Activated T-cell treated with anti-CD3 and anti-CD28 coated beads, Interleukin-2, amount 50 U/mL, for 24 hours (primary cell): Measurements from ENCODE around the gene GZMM.
"Not testable (repeated sequence)": the region's sequence is repeated elsewhere in the genome, so short reads cannot be mapped to it uniquely, and the experiment has no call there.

Experiments
- DNase-seq: peaks from one replicate; pipeline ENCODE4 v3.0.0-alpha.2; 2020
- H3K27ac Mint-ChIP-seq: 2 replicates; pipeline ENCODE4 v1.8.0; 2020; ENCODE audit warnings: mild to moderate bottlenecking, mixed read lengths
- H3K27me3 Mint-ChIP-seq: 2 replicates; pipeline ENCODE4 v1.8.0; 2020; ENCODE audit warnings: mixed read lengths
- H3K36me3 Mint-ChIP-seq: 2 replicates; pipeline ENCODE4 v1.8.0; 2020; ENCODE audit warnings: low read depth, mixed read lengths
- H3K4me1 Mint-ChIP-seq: 2 replicates; pipeline ENCODE4 v1.8.0; 2020; ENCODE audit warnings: low read depth, mixed read lengths
- H3K4me3 Mint-ChIP-seq: 2 replicates; pipeline ENCODE4 v1.8.0; 2020; ENCODE audit warnings: mild to moderate bottlenecking, moderate library complexity, mixed read lengths
- H3K9me3 Mint-ChIP-seq: 2 replicates; pipeline ENCODE4 v1.8.0; 2020; ENCODE audit warnings: mixed read lengths

The GZMM gene

DNA sequence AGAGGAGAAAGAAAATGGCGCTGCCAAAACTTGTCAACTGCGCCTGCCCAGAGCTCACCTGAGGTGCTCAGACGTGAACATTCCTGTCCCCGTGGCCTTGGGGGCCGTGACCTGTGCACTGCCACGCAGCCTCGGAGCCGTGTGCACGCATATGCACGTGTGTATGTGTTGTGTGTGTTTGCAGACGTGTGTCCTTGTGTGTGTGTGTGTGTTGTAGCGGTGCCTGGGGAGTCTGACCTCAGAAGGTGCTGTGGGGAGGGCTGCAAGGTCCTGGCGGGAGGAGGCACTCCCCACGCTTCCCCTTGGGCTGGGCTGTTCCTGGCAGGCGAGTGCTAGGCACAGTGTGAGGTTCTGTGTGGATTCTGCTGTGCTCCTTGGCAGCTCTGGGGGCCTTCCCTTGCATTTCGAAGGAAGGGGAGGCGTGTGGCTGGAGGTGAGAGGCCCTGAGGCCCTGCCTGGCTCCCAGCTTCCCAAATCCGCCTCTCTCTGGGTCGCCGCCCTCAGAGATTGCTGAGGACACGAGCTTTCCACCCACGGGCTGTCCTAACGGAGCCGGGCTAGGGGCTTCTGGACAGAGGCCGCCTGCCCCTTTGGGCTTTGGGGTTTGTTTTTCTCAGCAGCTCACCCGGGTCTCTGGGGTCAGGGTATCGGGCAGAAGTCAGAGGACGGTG is 33.0 kb downstream of the GZMM start:
- Mint-ChIP-seq H3K4me3 (no peak overlapping the region), H3K4me1 (peaks cover 33% of the 10 kb centered on the region), H3K27me3 (no peaks in the 10 kb centered on the region), H3K27ac (peak overlapping the region; percentile 44), H3K36me3 (peaks cover 46% of the 10 kb centered on the region), H3K9me3 (no peaks in the 10 kb centered on the region)
- no peak for DNase-seq

DNA sequence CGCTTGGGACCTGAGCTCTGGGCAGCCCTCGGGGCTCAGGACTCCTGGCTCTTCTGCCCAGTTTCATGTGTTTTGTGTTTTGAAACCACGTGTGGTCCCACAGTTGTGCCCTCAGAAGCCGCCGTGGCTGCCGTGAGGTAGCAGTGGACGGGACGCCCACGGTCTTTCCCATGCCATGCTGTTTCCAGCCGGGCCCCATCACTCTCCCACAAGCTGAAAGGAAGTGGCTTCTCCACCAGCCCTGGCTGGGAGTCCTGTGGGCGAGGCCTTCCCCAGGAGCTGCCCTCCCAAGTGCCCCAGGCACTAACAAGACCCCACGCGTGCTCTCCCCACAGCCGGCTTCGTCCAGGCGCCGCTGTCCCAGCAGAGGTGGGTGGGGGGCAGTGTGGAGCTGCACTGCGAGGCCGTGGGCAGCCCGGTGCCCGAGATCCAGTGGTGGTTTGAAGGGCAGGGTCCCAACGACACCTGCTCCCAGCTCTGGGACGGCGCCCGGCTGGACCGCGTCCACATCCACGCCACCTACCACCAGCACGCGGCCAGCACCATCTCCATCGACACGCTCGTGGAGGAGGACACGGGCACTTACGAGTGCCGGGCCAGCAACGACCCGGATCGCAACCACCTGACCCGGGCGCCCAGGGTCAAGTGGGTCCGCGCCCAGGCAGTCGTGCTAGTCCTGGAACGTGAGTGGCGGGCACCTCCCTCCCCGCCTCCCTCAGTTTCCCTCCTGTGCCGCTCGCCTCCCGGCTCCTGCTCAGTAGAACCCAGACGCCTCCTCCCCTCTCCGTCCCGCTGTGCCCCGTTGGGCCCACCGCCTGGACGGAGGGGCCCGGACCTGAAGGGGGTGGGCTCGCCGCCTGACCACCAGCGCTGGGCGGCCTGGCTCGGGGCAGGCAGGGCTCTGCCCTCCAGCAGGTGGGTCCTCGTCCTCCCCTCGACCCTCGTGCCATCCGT is 33.9 kb downstream of the GZMM start:
- no peak for DNase-seq
- H3K27me3 Mint-ChIP-seq: no peaks in the 10 kb centered on the region
- H3K9me3 Mint-ChIP-seq: no peaks in the 10 kb centered on the region
- H3K4me3 Mint-ChIP-seq: no peak overlapping the region
- no peak overlapping the region for H3K27ac Mint-ChIP-seq
- peaks cover 31% of the 10 kb centered on the region for H3K4me1 Mint-ChIP-seq
- H3K36me3 Mint-ChIP-seq: peaks cover 48% of the 10 kb centered on the region

DNA sequence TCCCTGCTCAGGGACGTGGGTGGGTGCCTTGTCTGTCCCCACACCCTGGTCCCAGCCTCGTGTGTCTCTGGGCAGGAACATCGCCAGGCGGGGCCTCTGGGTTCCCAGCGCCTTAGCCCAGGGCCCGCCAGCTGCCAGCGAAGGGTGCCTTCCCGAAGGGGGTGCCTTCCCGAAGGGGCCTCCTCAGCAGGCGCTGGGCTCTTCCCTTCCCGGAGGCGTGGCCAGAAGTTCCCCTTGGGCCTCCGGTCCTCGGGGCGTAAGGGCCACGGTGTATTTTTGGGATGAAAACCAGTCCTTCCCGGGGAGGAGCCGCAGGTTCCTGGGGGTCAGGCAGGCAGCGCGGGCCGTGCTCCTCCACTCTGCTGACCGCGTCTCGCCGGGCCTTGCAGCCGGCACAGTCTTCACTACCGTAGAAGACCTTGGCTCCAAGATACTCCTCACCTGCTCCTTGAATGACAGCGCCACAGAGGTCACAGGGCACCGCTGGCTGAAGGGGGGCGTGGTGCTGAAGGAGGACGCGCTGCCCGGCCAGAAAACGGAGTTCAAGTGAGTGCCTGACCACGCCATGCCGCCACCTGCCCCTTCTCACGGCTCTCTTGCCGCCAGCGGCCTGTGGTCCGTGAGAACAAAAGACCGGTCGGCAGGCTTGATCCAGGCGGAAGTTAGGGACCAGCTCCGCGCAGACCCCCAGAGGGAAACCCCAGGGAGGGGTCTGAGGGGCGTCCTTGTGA is 35.4 kb downstream of the GZMM start:
- no peak overlapping the region for H3K27ac Mint-ChIP-seq
- no peaks in the 10 kb centered on the region for H3K9me3 Mint-ChIP-seq
- no peak for DNase-seq
- no peaks in the 10 kb centered on the region for H3K27me3 Mint-ChIP-seq
- H3K36me3 Mint-ChIP-seq: peaks cover 47% of the 10 kb centered on the region
- no peak overlapping the region for H3K4me3 Mint-ChIP-seq
- peaks cover 26% of the 10 kb centered on the region for H3K4me1 Mint-ChIP-seq

DNA sequence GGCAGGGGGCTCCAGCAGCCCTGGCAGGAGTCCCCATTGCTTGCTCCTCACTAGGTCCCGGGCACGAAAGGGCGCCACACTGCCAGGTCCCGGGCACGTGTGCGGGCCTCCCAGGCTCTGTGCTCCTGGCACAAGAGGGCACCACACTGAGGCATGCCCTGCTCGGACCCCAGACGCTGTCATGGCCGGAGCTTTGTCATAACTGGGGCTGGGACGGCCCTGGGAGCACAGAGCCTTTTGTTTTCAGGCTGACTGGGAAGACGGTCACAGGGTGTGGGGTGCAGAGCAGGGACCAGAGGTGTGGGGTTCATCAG is 35.9 kb downstream of the GZMM start:
- no peak for DNase-seq
- Mint-ChIP-seq H3K9me3 (no peaks in the 10 kb centered on the region), H3K27me3 (no peaks in the 10 kb centered on the region), H3K27ac (no peak overlapping the region), H3K36me3 (peaks cover 43% of the 10 kb centered on the region), H3K4me3 (no peak overlapping the region), H3K4me1 (peaks cover 21% of the 10 kb centered on the region)

DNA sequence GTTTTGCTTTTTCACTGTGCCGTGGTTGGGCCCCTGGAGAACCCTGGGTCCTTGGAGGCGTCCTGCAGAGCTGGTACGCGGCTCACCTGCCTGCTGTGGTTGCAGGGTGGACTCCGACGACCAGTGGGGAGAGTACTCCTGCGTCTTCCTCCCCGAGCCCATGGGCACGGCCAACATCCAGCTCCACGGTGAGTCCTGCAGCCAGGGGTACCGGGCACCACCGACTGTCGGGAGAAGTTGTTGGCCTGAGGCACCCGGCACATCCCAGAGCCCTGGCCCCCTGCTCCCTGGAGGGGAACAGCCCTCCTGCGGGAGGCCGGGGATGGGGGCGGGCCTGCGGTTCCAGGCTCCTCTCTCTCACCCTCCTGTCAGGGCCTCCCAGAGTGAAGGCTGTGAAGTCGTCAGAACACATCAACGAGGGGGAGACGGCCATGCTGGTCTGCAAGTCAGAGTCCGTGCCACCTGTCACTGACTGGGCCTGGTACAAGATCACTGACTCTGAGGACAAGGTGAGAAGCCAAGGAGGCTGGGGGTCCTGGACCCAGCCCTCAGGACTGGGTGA is 36.5 kb downstream of the GZMM start:
- no peak for DNase-seq
- Mint-ChIP-seq H3K36me3 (peaks cover 39% of the 10 kb centered on the region), H3K27me3 (no peaks in the 10 kb centered on the region), H3K4me3 (no peak overlapping the region), H3K4me1 (peaks cover 16% of the 10 kb centered on the region), H3K27ac (no peak overlapping the region), H3K9me3 (no peaks in the 10 kb centered on the region)

DNA sequence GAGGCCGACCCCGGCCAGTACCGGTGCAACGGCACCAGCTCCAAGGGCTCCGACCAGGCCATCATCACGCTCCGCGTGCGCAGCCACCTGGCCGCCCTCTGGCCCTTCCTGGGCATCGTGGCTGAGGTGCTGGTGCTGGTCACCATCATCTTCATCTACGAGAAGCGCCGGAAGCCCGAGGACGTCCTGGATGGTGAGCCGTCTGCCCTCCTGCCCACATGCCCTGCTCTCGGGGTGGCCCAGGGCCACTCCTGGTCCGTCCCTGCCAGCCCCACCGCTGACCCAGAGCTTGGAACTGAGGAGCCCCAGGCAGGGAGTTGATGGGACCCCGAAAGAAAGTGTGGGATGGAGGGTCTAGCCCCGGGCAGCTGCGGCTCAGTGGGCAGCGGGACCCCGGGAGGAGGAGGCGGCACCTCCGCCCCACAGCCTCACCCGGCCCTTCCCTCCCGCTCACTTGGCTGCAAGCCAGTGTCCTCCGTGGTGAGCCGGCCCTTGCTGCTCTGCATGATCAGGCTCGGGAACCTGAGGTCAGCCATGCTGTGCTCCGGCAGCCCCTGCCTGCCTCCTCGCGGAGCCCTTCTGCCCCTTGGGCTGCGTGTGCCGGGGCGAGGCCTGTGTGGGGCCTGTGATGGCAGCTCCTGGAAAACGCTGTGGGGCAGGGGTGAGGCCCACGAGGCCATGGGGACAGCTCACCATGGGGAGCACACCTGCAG is 37.7 kb downstream of the GZMM start:
- no peak for DNase-seq
- Mint-ChIP-seq H3K27ac (no peak overlapping the region), H3K4me1 (peaks cover 11% of the 10 kb centered on the region), H3K9me3 (no peaks in the 10 kb centered on the region), H3K36me3 (peaks cover 36% of the 10 kb centered on the region), H3K4me3 (no peak overlapping the region), H3K27me3 (peaks cover 7% of the 10 kb centered on the region)

DNA sequence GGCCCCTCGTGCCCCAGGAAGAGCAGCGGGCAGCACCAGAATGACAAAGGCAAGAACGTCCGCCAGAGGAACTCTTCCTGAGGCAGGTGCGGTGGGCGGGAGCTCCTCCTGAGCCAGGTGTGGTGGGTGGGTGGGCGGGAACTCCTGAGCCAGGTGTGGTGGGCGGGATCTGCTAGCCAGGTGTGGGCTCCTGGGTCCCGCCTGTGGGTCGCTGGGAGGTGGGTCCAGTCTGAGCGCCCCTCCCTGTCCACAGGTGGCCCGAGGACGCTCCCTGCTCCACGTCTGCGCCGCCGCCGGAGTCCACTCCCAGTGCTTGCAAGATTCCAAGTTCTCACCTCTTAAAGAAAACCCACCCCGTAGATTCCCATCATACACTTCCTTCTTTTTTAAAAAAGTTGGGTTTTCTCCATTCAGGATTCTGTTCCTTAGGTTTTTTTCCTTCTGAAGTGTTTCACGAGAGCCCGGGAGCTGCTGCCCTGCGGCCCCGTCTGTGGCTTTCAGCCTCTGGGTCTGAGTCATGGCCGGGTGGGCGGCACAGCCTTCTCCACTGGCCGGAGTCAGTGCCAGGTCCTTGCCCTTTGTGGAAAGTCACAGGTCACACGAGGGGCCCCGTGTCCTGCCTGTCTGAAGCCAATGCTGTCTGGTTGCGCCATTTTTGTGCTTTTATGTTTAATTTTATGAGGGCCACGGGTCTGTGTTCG is 38.8 kb downstream of the GZMM start:
- peaks cover 4% of the 10 kb centered on the region for H3K4me1 Mint-ChIP-seq
- H3K9me3 Mint-ChIP-seq: no peaks in the 10 kb centered on the region
- no peak overlapping the region for H3K27ac Mint-ChIP-seq
- H3K4me3 Mint-ChIP-seq: no peak overlapping the region
- H3K36me3 Mint-ChIP-seq: peaks cover 33% of the 10 kb centered on the region
- peaks cover 11% of the 10 kb centered on the region for H3K27me3 Mint-ChIP-seq
- no peak for DNase-seq

DNA sequence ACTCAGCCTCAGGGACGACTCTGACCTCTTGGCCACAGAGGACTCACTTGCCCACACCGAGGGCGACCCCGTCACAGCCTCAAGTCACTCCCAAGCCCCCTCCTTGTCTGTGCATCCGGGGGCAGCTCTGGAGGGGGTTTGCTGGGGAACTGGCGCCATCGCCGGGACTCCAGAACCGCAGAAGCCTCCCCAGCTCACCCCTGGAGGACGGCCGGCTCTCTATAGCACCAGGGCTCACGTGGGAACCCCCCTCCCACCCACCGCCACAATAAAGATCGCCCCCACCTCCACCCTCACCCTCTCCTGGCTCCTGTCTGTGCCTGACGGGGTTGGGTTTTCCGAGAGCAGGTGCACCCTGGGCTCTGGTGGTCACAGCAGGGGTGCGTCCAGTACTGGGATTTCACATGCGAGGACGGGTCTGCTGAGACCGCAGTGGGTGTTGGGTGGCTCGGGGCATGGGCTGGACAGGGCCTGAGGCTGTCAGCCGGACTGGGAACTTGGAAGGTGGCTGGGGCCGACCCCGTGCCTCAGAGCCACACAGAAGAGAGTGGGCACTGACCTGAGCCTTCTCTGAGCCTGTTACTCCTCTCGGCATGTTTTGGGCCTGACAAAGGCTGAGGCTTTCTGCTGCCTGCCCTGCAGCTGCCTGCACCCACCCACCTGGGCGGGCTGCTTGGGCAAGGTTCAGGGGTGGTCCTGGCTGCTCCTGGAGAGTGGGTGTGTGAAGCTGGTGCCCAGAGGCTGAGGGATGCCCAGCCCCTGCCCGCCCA is 39.5 kb downstream of the GZMM start:
- Mint-ChIP-seq H3K36me3 (peaks cover 29% of the 10 kb centered on the region), H3K27me3 (peaks cover 16% of the 10 kb centered on the region)

DNA sequence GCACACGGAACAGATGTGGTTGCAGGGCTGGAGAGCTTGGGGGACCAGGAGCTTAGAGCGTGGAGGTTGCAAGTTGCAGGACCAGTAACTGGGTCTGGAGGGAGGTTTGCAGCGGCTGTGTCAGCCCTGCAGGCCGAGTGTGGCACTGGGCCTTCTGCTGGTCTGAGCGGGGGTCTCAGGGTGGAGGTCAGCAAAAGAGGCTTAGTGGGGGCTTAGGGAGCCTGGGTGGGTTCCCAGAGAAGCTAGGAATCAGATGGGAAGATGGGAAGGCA is 40.1 kb downstream of the GZMM start:
- H3K4me1 Mint-ChIP-seq: peaks cover 9% of the 10 kb centered on the region
- no peaks in the 10 kb centered on the region for H3K9me3 Mint-ChIP-seq
- H3K27me3 Mint-ChIP-seq: peaks cover 20% of the 10 kb centered on the region
- H3K27ac Mint-ChIP-seq: no peak overlapping the region
- H3K4me3 Mint-ChIP-seq: no peak overlapping the region
- no peak for DNase-seq
- H3K36me3 Mint-ChIP-seq: peaks cover 26% of the 10 kb centered on the region

More for the DNA sequence above, 39.5 kb downstream of the GZMM start:
- Mint-ChIP-seq H3K9me3 (no peaks in the 10 kb centered on the region), H3K4me3 (no peak overlapping the region), H3K4me1 (peaks cover 7% of the 10 kb centered on the region), H3K27ac (no peak overlapping the region)
- DNase-seq: no peak

DNA sequence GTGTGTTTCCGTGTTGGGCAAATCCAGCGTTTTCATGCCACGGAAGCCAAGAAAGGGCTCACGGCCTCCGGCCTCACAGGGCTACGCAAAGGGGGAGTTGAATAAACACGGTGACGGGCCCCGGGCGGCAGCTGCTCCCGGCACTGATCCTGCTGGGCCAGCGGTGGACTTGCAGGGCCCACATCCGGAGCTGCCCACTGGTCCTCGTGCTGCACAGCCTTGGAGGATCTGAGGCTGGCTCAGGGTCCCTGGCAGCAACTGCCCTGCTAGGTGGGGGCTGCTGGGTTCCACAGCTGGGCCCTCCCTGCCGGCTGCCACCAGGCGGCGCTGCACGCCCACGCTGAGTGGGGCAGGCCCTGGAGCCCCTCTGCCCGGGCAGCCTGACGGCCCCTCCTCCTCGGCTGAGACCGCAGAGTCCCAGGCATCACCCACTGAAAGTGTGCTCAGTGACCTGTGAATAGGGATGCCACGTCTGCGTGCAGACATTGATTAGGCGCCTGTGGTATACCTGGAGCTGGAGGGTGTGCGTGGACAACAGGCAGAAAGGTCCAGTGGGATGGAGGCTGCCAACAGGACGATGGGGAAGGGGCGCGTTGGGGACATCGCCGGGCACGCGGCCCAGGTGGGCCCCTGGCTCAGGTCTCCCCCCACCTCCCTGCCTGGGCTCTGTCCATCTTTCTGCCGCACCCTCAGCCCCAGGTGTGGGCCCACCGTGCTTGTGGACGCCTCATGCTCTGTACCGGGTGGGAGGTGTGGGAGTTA is 40.6 kb downstream of the GZMM start:
- no peak overlapping the region for H3K27ac Mint-ChIP-seq
- H3K4me1 Mint-ChIP-seq: peaks cover 11% of the 10 kb centered on the region
- peak; percentile 81 for DNase-seq
- H3K27me3 Mint-ChIP-seq: peaks cover 24% of the 10 kb centered on the region
- H3K4me3 Mint-ChIP-seq: no peak overlapping the region
- H3K9me3 Mint-ChIP-seq: no peaks in the 10 kb centered on the region
- peaks cover 23% of the 10 kb centered on the region for H3K36me3 Mint-ChIP-seq

DNA sequence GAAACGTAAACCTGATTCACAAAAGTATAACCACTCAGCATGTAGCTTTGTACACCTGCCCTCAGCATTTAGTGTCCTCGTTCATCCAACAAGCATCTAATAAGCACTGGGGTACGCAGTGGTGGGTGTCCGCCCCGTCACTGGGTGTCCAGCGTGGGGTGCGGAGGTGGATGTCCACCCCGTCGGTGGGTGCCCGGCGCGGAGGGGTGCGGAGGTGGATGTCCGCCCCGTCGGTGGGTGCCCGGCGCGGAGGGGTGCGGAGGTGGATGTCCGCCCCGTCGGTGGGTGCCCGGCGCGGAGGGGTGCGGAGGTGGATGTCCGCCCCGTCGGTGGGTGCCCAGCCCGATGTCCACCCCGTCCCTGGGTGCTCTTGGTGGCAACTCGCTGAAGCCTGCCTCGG is 41.3 kb downstream of the GZMM start:
- not testable (repeated sequence) for H3K4me3 Mint-ChIP-seq, H3K9me3 Mint-ChIP-seq, DNase-seq, H3K27ac Mint-ChIP-seq
- Mint-ChIP-seq H3K36me3 (peaks cover 16% of the 10 kb centered on the region), H3K27me3 (peaks cover 24% of the 10 kb centered on the region), H3K4me1 (peaks cover 11% of the 10 kb centered on the region)

DNA sequence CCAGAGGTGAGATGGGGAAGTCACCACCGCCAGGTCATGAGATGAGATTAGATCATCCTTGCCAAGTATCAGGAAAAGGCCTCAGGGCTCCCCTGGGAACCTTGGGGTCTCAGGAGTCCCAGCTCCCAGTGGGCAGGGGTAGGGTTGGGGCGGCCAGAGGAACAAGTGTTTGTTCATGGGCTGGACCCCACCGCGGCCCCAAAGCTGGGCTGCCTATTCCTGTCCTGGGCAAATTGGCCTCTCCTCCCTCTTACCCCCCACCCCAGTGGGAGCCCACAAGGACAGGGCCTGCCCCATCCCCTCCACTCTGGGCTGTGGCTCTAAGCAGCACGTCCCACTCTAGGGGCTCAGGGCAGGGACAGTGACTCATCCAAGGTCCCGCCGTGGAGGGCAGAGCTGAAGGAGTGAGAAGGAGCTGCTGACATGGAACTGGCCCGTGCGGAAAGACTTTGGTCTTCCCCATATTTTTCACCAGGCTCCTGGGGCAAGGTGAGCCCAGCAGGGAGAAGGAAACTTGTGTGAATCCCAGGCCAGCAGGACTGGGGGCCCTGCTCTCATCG is 41.8 kb downstream of the GZMM start:
- peaks cover 11% of the 10 kb centered on the region for H3K4me1 Mint-ChIP-seq
- H3K27me3 Mint-ChIP-seq: peaks cover 26% of the 10 kb centered on the region
- no peaks in the 10 kb centered on the region for H3K9me3 Mint-ChIP-seq
- DNase-seq: no peak
- no peak overlapping the region for H3K27ac Mint-ChIP-seq
- H3K36me3 Mint-ChIP-seq: peaks cover 12% of the 10 kb centered on the region
- H3K4me3 Mint-ChIP-seq: no peak overlapping the region
